Skeletal muscle tissue (tissue), 4 donors: ENCODE measurements around the gene PCSK6. TPM values are rescaled to one million over a fixed set of nuclear protein-coding genes. Genes with fewer than 3 reads are reported as not detected.
"Not testable (repeated sequence)": the region's sequence is repeated elsewhere in the genome, so short reads cannot be mapped to it uniquely, and the experiment has no call there.

Experiments
- H3K27ac ChIP-seq: one replicate; pipeline ENCODE4 v1.7.0; 2013; ENCODE audit warnings: mild to moderate bottlenecking, low read depth, low read length, inconsistent platforms
- H3K27me3 ChIP-seq, 3 donors: one replicate each; pipeline ENCODE4 v1.7.0; 2013; ENCODE audit warnings: low read length in 3 of 3; ENCODE audit not compliant: control insufficient read depth in 3 of 3, insufficient read depth in 3 of 3
- H3K36me3 ChIP-seq, 3 donors: one replicate each; pipeline ENCODE4 v1.7.0; 2013; ENCODE audit warnings: low read length in 3 of 3; ENCODE audit not compliant: control insufficient read depth in 3 of 3, insufficient read depth in 3 of 3
- H3K4me1 ChIP-seq, 3 donors: one replicate each; pipeline ENCODE4 v1.7.0; 2013; ENCODE audit warnings: low read length in 3 of 3, mild to moderate bottlenecking in 3 of 3; ENCODE audit not compliant: control insufficient read depth in 3 of 3, insufficient read depth in 3 of 3
- H3K4me3 ChIP-seq, 3 donors: one replicate each; pipeline ENCODE4 v1.7.0; 2013; ENCODE audit warnings: low read length in 3 of 3
- H3K9ac ChIP-seq, 3 donors: one replicate each; pipeline ENCODE4 v1.7.0; 2013; ENCODE audit warnings: low read length in 3 of 3, mild to moderate bottlenecking in 3 of 3, moderate library complexity in 2 of 3, low read depth in 1 of 3
- H3K9me3 ChIP-seq, 3 donors: one replicate each; pipeline ENCODE4 v1.7.0; 2013; ENCODE audit warnings: low read length in 3 of 3; ENCODE audit not compliant: control insufficient read depth in 3 of 3
- total RNA-seq: library from RNA; depleted of rRNA; stranded (reverse); fragments of >200 nt; gene quantifications from one replicate; pipeline ENCODE4 v1.2.3, GENCODE V29; 2014
- donor health status: Osteomylitis.

PCSK6 gene
- total RNA-seq, 1 donor from 2014 or later: 11.5 TPM

GRCh38 chr15:101356512-101357172 lies 132.9 kb downstream of the PCSK6 start:
- not testable (repeated sequence) for H3K36me3 ChIP-seq, H3K9me3 ChIP-seq, H3K27me3 ChIP-seq, H3K27ac ChIP-seq, H3K9ac ChIP-seq, H3K4me3 ChIP-seq
- peaks cover 17 to 29% (median 22%) of the 10 kb centered on the region in 3 donors for H3K4me1 ChIP-seq

- Histone ChIP-seq H3K4me3 (no peak overlapping the region), H3K9ac (no peak overlapping the region), H3K27me3 (no peaks in the 10 kb centered on the region), H3K9me3 (no peaks in the 10 kb centered on the region), H3K36me3 (no peaks in the 10 kb centered on the region), H3K4me1 (peaks cover 17 to 29% (median 22%) of the 10 kb centered on the region in 3 donors), H3K27ac (no peak overlapping the region)
Measured at GRCh38 chr15:101355678-101356464, 133.6 kb downstream of the PCSK6 start.

- Histone ChIP-seq H3K9me3 (no peaks in the 10 kb centered on the region), H3K9ac (no peak overlapping the region), H3K27me3 (no peaks in the 10 kb centered on the region)
Measured at GRCh38 chr15:101354891-101355623, 134.4 kb downstream of the PCSK6 start.

GRCh38 chr15:101353240-101353639 lies 136.3 kb downstream of the PCSK6 start:
- H3K9me3 ChIP-seq: no peaks in the 10 kb centered on the region
- peaks cover 10 to 20% (median 14%) of the 10 kb centered on the region in 3 donors for H3K4me1 ChIP-seq
- no peaks in the 10 kb centered on the region for H3K36me3 ChIP-seq
- H3K27me3 ChIP-seq: no peaks in the 10 kb centered on the region
- H3K4me3 ChIP-seq: no peak overlapping the region
- no peak overlapping the region for H3K9ac ChIP-seq
- H3K27ac ChIP-seq: no peak overlapping the region

More at GRCh38 chr15:101354891-101355623, 134.4 kb downstream of the PCSK6 start:
- Histone ChIP-seq H3K4me3 (no peak overlapping the region), H3K27ac (no peak overlapping the region), H3K36me3 (no peaks in the 10 kb centered on the region), H3K4me1 (peaks cover 17 to 28% (median 22%) of the 10 kb centered on the region in 3 donors)

- no peaks in the 10 kb centered on the region for H3K9me3 ChIP-seq
- no peaks in the 10 kb centered on the region for H3K36me3 ChIP-seq
- H3K9ac ChIP-seq: no peak overlapping the region
- peaks cover 6 to 23% (median 15%) of the 10 kb centered on the region in 3 donors for H3K4me1 ChIP-seq
- H3K27ac ChIP-seq: no peak overlapping the region
- H3K4me3 ChIP-seq: no peak overlapping the region
- H3K27me3 ChIP-seq: no peaks in the 10 kb centered on the region
Measured at GRCh38 chr15:101351736-101352135, 137.8 kb downstream of the PCSK6 start.

- Histone ChIP-seq H3K9ac (peak overlapping the region in 1 of 3 donors; percentile 47), H3K36me3 (no peaks in the 10 kb centered on the region), H3K9me3 (no peaks in the 10 kb centered on the region), H3K27ac (no peak overlapping the region), H3K27me3 (no peaks in the 10 kb centered on the region), H3K4me3 (peak overlapping the region in 2 of 3 donors; percentile 16 to 41), H3K4me1 (peaks cover 6 to 19% (median 15%) of the 10 kb centered on the region in 3 donors)
Measured at GRCh38 chr15:101349047-101349951, 140.2 kb downstream of the PCSK6 start.

GRCh38 chr15:101348643-101349042 lies 140.9 kb downstream of the PCSK6 start:
- no peaks in the 10 kb centered on the region for H3K36me3 ChIP-seq
- H3K27me3 ChIP-seq: no peaks in the 10 kb centered on the region
- peak overlapping the region in 2 of 3 donors; percentile 16 to 41 for H3K4me3 ChIP-seq
- H3K9me3 ChIP-seq: no peaks in the 10 kb centered on the region
- peaks cover 6 to 19% (median 15%) of the 10 kb centered on the region in 3 donors for H3K4me1 ChIP-seq
- H3K9ac ChIP-seq: peak overlapping the region in 1 of 3 donors; percentile 47
- H3K27ac ChIP-seq: no peak overlapping the region

GRCh38 chr15:101348015-101348414 lies 141.5 kb downstream of the PCSK6 start:
- no peak overlapping the region for H3K27ac ChIP-seq

GRCh38 chr15:101347454-101347853 lies 142.1 kb downstream of the PCSK6 start:
- H3K27ac ChIP-seq: no peak overlapping the region
- peaks cover 6 to 19% (median 15%) of the 10 kb centered on the region in 3 donors for H3K4me1 ChIP-seq
- H3K27me3 ChIP-seq: no peaks in the 10 kb centered on the region
- no peaks in the 10 kb centered on the region for H3K9me3 ChIP-seq
- no peak overlapping the region for H3K4me3 ChIP-seq
- no peaks in the 10 kb centered on the region for H3K36me3 ChIP-seq
- H3K9ac ChIP-seq: no peak overlapping the region

More at GRCh38 chr15:101348015-101348414, 141.5 kb downstream of the PCSK6 start:
- H3K9ac ChIP-seq: no peak overlapping the region
- H3K4me1 ChIP-seq: peaks cover 6 to 19% (median 15%) of the 10 kb centered on the region in 3 donors
- H3K27me3 ChIP-seq: no peaks in the 10 kb centered on the region
- no peaks in the 10 kb centered on the region for H3K9me3 ChIP-seq
- no peak overlapping the region for H3K4me3 ChIP-seq
- no peaks in the 10 kb centered on the region for H3K36me3 ChIP-seq
